Right lung (tissue), 5 donors: ENCODE data around the gene EIF4E. TPM values are rescaled to one million over a fixed set of nuclear protein-coding genes. Genes with fewer than 3 reads are reported as not detected.

ENCODE experiments used
- polyA plus RNA-seq, 5 donors: library from polyadenylated mRNA; unstranded; fragments of 120-200 nt; gene quantifications; one replicate each; pipeline versions ENCODE4 v1.2.1 to v1.2.3, GENCODE V29; 2013; ENCODE audit warnings: inconsistent platforms in 1 of 5, low replicate concordance in 1 of 5; ENCODE audit not compliant: insufficient read length in 5 of 5, insufficient read depth in 1 of 5

The EIF4E gene
- polyA plus RNA-seq, 5 donors, result 91.0 to 118 (median 113) TPM

Other genes starting within 250 kb of the EIF4E start
- gene METAP1, start 66.6 kb upstream of the EIF4E start, polyA plus RNA-seq, result 10 to 100 TPM; 50.6 to 75.4 (median 65.5) TPM
- gene ADH5, start 159.7 kb upstream of the EIF4E start, polyA plus RNA-seq, result 100 to 1,000 TPM; 238 to 308 (median 270) TPM
- 1 to 10 TPM in 3 of 5 donors, under 1 TPM in 2; 0.41 to 2.2 (median 1.3) TPM for gene ADH4, start 215.2 kb upstream of the EIF4E start, polyA plus RNA-seq